T-helper 22 cell (primary cell): ENCODE results near the gene MYOG.

Source experiments
- DNase-seq: peaks from one replicate; pipeline ENCODE4 v3.0.0-alpha.2; 2020; ENCODE audit warnings: low read depth

MYOG gene

GRCh38 chr1:203090421-203091198 lies 4.8 kb upstream of the MYOG start:
- no peak for DNase-seq

GRCh38 chr1:203089651-203090045 lies 3.8 kb upstream of the MYOG start:
- DNase-seq = no peak

GRCh38 chr1:203089001-203089650 lies 3.3 kb upstream of the MYOG start:
- no peak for DNase-seq

GRCh38 chr1:203088441-203088840 lies 2.6 kb upstream of the MYOG start:
- DNase-seq = no peak

GRCh38 chr1:203086992-203087763 lies 1.4 kb upstream of the MYOG start:
- DNase-seq = no peak

GRCh38 chr1:203084588-203085527 lies 954 bp downstream of the MYOG start:
- no peak for DNase-seq

GRCh38 chr1:203083463-203083921 lies 2.3 kb downstream of the MYOG start:
- no peak for DNase-seq

GRCh38 chr1:203082571-203083462 lies 3.0 kb downstream of the MYOG start:
- no peak for DNase-seq

GRCh38 chr1:203082231-203082505 lies 3.6 kb downstream of the MYOG start:
- no peak for DNase-seq

GRCh38 chr1:203081465-203082230 lies 4.2 kb downstream of the MYOG start:
- no peak for DNase-seq

GRCh38 chr1:203080456-203080855 lies 5.4 kb downstream of the MYOG start:
- no peak for DNase-seq

- DNase-seq = no peak
Measured at GRCh38 chr1:203078478-203078877, 7.3 kb downstream of the MYOG start.

GRCh38 chr1:203077956-203078355 lies 7.9 kb downstream of the MYOG start:
- no peak for DNase-seq

- DNase-seq = no peak
Measured at GRCh38 chr1:203077367-203077766, 8.4 kb downstream of the MYOG start.

- DNase-seq = no peak
Measured at GRCh38 chr1:203076031-203076511, 9.7 kb downstream of the MYOG start.

GRCh38 chr1:203075236-203076030 lies 10.4 kb downstream of the MYOG start:
- DNase-seq = no peak

- no peak for DNase-seq
Measured at GRCh38 chr1:203074610-203075009, 11.2 kb downstream of the MYOG start.

- DNase-seq = no peak
Measured at GRCh38 chr1:203073469-203073868, 12.3 kb downstream of the MYOG start.

GRCh38 chr1:203072911-203073310 lies 12.9 kb downstream of the MYOG start:
- no peak for DNase-seq
